GM12878 (cell line): Measurements from ENCODE around the gene GCC1. TPM values are rescaled to one million over a fixed set of nuclear protein-coding genes. Genes with fewer than 3 reads are reported as not detected.
A peak's percentile ranks its signal among the peaks of the same experiment; 100 is the strongest.

ENCODE experiments used
- ATAC-seq: fragments of 200-7000 bp; cut with Tn5 transposase; 3 replicates; pipeline ENCODE4 v1.9.1; 2020; ENCODE audit warnings: mild to moderate bottlenecking, moderate library complexity
- BruUV-seq: library from RNA; stranded (reverse); fragments of 400-500 nt; replicated peaks from 2 replicates; lab custom pipeline; 2021; lab: Mats Ljungman, UMichigan
- CTCF ChIA-PET: fragments of 300-600 bp; sonication (Branson Sonifier 250); formaldehyde crosslinking; extraction: SDS; loops from one replicate; lab custom pipeline; 2021; ENCODE audit warnings: inconsistent platforms; lab: Yijun Ruan, JAX
- POLR2A ChIA-PET: fragments of 350-600 bp; formaldehyde crosslinking; extraction: SDS; loops from one replicate; lab custom pipeline; 2021; ENCODE audit warnings: inconsistent platforms; lab: Charles Lee
- RAD21 ChIA-PET: fragments of 300-600 bp; sonication (Branson Sonifier 250); formaldehyde crosslinking; loops from one replicate; lab custom pipeline; 2023; ENCODE audit warnings: antibody characterized with exemption; ENCODE audit not compliant: unreplicated experiment; lab: Charles Lee
- SMC1A ChIA-PET: fragments of 300-600 bp; sonication (Branson Sonifier 250); formaldehyde crosslinking; loops from one replicate; lab custom pipeline; 2023; ENCODE audit not compliant: unreplicated experiment, uncharacterized antibody; lab: Charles Lee
- DNase-seq: peaks from one replicate; pipeline ENCODE4 v3.0.0-alpha.2; 2011; ENCODE audit warnings: low read depth, low spot score
- FAIRE-seq: peaks from 3 replicates; lab custom pipeline; 2011; peaks lifted over from hg19 to GRCh38; lab: Jason Lieb, UNC
- H2AFZ ChIP-seq: 2 replicates; pipeline ENCODE4 v1.6.0; 2011; ENCODE audit warnings: low read depth, low read length, control low read depth; ENCODE audit not compliant: control insufficient read depth
- H3K27ac ChIP-seq: 2 replicates; pipeline ENCODE4 v1.5.1; 2011; ENCODE audit warnings: control low read depth; ENCODE audit not compliant: control insufficient read depth, insufficient read depth
- H3K27me3 ChIP-seq, 2 experiments: replicated peaks in 1 of 2; 2 replicates each; pipeline versions ENCODE4 v1.6.0 to v1.6.1; 2011; ENCODE audit warnings: low read length in 1 of 2; ENCODE audit not compliant: control insufficient read depth in 2 of 2, insufficient read depth in 2 of 2
- H3K36me3 ChIP-seq, 2 experiments: 2 replicates each; pipeline ENCODE4 v1.5.1; 2011; ENCODE audit warnings: low read length in 1 of 2; ENCODE audit not compliant: control insufficient read depth in 2 of 2, insufficient read depth in 2 of 2
- H3K4me1 ChIP-seq: 2 replicates; pipeline ENCODE4 v1.6.1; 2011; ENCODE audit warnings: mild to moderate bottlenecking, low read length, moderate library complexity, mixed read lengths; ENCODE audit not compliant: control insufficient read depth, insufficient read depth
- H3K4me2 ChIP-seq: 2 replicates; pipeline ENCODE4 v1.6.0; 2011; ENCODE audit warnings: control low read depth; ENCODE audit not compliant: control insufficient read depth, insufficient read depth
- H3K4me3 ChIP-seq: fragments of 200-600 bp; sonication (generic); 2 replicates; pipeline ENCODE4 v1.5.1; 2016
- H3K79me2 ChIP-seq: 2 replicates; pipeline ENCODE4 v1.6.0; 2011; ENCODE audit warnings: low read length; ENCODE audit not compliant: control insufficient read depth, insufficient read depth
- H3K9ac ChIP-seq: 2 replicates; pipeline ENCODE4 v1.8.0; 2011; ENCODE audit warnings: low read length, control low read depth, mixed read lengths; ENCODE audit not compliant: control insufficient read depth, insufficient read depth
- H3K9me3 ChIP-seq: replicated peaks from 3 replicates; pipeline ENCODE4 v1.5.1; 2011; ENCODE audit warnings: mild to moderate bottlenecking, low read length; ENCODE audit not compliant: control insufficient read depth, insufficient read depth
- H4K20me1 ChIP-seq: 2 replicates; pipeline ENCODE4 v1.6.0; 2011; ENCODE audit not compliant: control insufficient read depth, insufficient read depth
- DPF2 ChIP-seq: fragments of 450-650 bp; IDR thresholded peaks from 2 replicates; pipeline ENCODE4 v1.6.1; 2017; ENCODE audit warnings: mild to moderate bottlenecking
- MTA3 ChIP-seq: IDR thresholded peaks from 2 replicates; pipeline ENCODE4 v1.6.1; 2012; ENCODE audit warnings: low read length, inconsistent platforms, borderline replicate concordance
- MYC ChIP-seq: IDR thresholded peaks from 2 replicates; pipeline ENCODE4 v1.6.1; 2011; ENCODE audit warnings: mild to moderate bottlenecking, low read length, moderate library complexity, inconsistent platforms; ENCODE audit not compliant: insufficient read depth, insufficient replicate concordance, insufficient read length, severe bottlenecking
- SKIL ChIP-seq: fragments of 450-650 bp; IDR thresholded peaks from 2 replicates; pipeline ENCODE4 v1.6.1; 2017; ENCODE audit warnings: mild to moderate bottlenecking, low read depth, inconsistent platforms; ENCODE audit not compliant: poor library complexity, severe bottlenecking
- SUPT20H ChIP-seq: IDR thresholded peaks from 2 replicates; pipeline ENCODE4 v1.6.1; 2011; ENCODE audit warnings: low read depth, mild to moderate bottlenecking, low read length, moderate library complexity, borderline replicate concordance; ENCODE audit not compliant: control insufficient read depth
- WGBS: methylation state at CpG from one replicate; pipeline ENCODE4 v1.1.6; 2016; ENCODE audit warnings: low lambda C conversion rate; ENCODE audit not compliant: insufficient replicate concordance, insufficient coverage; ENCODE audit errors: missing lambda C conversion rate; 5-methylcytosine and 5-hydroxymethylcytosine counted together
- in situ Hi-C: fragments of 300-500 bp; cut with MboI; formaldehyde crosslinking; loops from 9 replicates; pipeline ENCODE4 v1.14.3; 2018; ENCODE audit warnings: mixed read lengths
- intact Hi-C: fragments of 100-400 bp; cut with micrococcal nuclease; formaldehyde crosslinking; loops from one replicate; pipeline ENCODE4 v1.14.2; 2022; ENCODE audit not compliant: unreplicated experiment
- polyA plus RNA-seq, 11 experiments: library from polyadenylated mRNA; depleted of rRNA in 4 of 11; unstranded in 6 of 11; stranded (reverse) in 5 of 11; fragments of >200 nt; fragmentation: Nextera tagmentation in 4 of 11; fragmentation: Illumina TruSeq in 1 of 11; extraction: Ambion mirVana in 4 of 11; extraction: Trizol in 1 of 11; gene quantifications; 1 replicate in 1 of 11; 2 replicates in 10 of 11; pipeline versions ENCODE4 v1.2.1 to v1.2.3, GENCODE V29; 2011 to 2016; ENCODE audit warnings: inconsistent platforms in 2 of 11, missing spikeins in 2 of 11, low read depth in 1 of 11
- total RNA-seq, 4 experiments: library from RNA; depleted of rRNA in 3 of 4; stranded (reverse); fragments of >200 nt in 3 of 4; fragmentation: Illumina TruSeq in 1 of 4; extraction: Trizol in 1 of 4; gene quantifications; 2 replicates each; pipeline versions ENCODE4 v1.2.1 to v1.2.3, GENCODE V29; 2013 to 2021
- TF ChIP-seq, protein P1 (sequence below), 3 experiments: IDR thresholded peaks in 2 of 3; conservative IDR thresholded peaks in 1 of 3; 2 replicates each; pipeline ENCODE4 v1.5.1; 2011; ENCODE audit warnings: low read depth in 3 of 3, low read length in 3 of 3, mild to moderate bottlenecking in 3 of 3, control low read depth in 2 of 3, moderate library complexity in 2 of 3, inconsistent platforms in 1 of 3, mixed read lengths in 1 of 3; ENCODE audit not compliant: control insufficient read depth in 2 of 3, insufficient read depth in 1 of 3; ENCODE audit errors: extremely low read depth in 1 of 3

Gene GCC1
- total and polyA plus RNA-seq, 10 of the 15 experiments (the other 5 are each of a cell fraction or from before 2014, with no cell fraction given): 1.8 to 17.2 (median 9.0) TPM

GRCh38 chr7:127598318-127598717, 12.9 kb upstream of the GCC1 start:
- ChIA-PET POLR2A (no interaction called here), CTCF (interaction anchor here (0.6 to 1.2 kb wide), 2 partner anchors 9 to 749 kb away, joined by 3 to 4 read pairs; no protein-coding TSS in a partner anchor), RAD21 (no interaction called here), SMC1A (no interaction called here)
- no peak overlapping the region for H3K4me3 ChIP-seq
- no peaks in the 10 kb centered on the region for H3K36me3 ChIP-seq
- H3K27me3 ChIP-seq: no peaks in the 10 kb centered on the region
- no peak for DNase-seq
- no peaks in the 10 kb centered on the region for H3K9me3 ChIP-seq
- no TSS peak for BruUV-seq
- no peaks in the 10 kb centered on the region for H3K4me1 ChIP-seq
- no peak for FAIRE-seq
- in situ Hi-C loops: no loop called here
- no peak overlapping the region for H3K27ac ChIP-seq
- no peak overlapping the region for H2AFZ ChIP-seq
- H3K79me2 ChIP-seq: no peaks in the 10 kb centered on the region
- ATAC-seq: 0 out of 3 replicates have a peak, but pooled peaks have one; percentile 29
- H3K4me2 ChIP-seq: no peak overlapping the region
- TF ChIP-seq SUPT20H: no peak
- TF ChIP-seq MYC: no peak
- no peak for TF ChIP-seq DPF2
- no peak for TF ChIP-seq SKIL
- TF ChIP-seq MTA3: no peak
- TF ChIP-seq, protein P1, sequence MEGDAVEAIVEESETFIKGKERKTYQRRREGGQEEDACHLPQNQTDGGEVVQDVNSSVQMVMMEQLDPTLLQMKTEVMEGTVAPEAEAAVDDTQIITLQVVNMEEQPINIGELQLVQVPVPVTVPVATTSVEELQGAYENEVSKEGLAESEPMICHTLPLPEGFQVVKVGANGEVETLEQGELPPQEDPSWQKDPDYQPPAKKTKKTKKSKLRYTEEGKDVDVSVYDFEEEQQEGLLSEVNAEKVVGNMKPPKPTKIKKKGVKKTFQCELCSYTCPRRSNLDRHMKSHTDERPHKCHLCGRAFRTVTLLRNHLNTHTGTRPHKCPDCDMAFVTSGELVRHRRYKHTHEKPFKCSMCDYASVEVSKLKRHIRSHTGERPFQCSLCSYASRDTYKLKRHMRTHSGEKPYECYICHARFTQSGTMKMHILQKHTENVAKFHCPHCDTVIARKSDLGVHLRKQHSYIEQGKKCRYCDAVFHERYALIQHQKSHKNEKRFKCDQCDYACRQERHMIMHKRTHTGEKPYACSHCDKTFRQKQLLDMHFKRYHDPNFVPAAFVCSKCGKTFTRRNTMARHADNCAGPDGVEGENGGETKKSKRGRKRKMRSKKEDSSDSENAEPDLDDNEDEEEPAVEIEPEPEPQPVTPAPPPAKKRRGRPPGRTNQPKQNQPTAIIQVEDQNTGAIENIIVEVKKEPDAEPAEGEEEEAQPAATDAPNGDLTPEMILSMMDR (IDR thresholded peaks at IDR 0.05 in 2 of 3, conservative IDR thresholded peaks at IDR 0.05 in 1 of 3; ENCODE audit: control insufficient read depth in 2 of 3, extremely low read depth in 1 of 3, insufficient read depth in 1 of 3, low read depth in 3 of 3, low read length in 3 of 3): peak; percentile 10 to 32 (median 22); a peak in 3 of 6 replicates
- H4K20me1 ChIP-seq: no peaks in the 10 kb centered on the region
- no peak overlapping the region for H3K9ac ChIP-seq
- intact Hi-C loops: no loop called here
- 40% methylated on average over 6 of the region's 6 CpGs for WGBS
